Stimulated activated CD8-positive, alpha-beta memory T cell treated with anti-CD3 and anti-CD28 coated beads, Interleukin-7, amount 100 ng/mL, for 4 hours (primary cell): ENCODE results near the gene FNDC3B.

Experiments
- DNase-seq, 2 donors: peaks; one replicate each; pipeline ENCODE4 v3.0.0-alpha.2; 2020; ENCODE audit warnings: low read depth in 2 of 2

The FNDC3B gene

DNA sequence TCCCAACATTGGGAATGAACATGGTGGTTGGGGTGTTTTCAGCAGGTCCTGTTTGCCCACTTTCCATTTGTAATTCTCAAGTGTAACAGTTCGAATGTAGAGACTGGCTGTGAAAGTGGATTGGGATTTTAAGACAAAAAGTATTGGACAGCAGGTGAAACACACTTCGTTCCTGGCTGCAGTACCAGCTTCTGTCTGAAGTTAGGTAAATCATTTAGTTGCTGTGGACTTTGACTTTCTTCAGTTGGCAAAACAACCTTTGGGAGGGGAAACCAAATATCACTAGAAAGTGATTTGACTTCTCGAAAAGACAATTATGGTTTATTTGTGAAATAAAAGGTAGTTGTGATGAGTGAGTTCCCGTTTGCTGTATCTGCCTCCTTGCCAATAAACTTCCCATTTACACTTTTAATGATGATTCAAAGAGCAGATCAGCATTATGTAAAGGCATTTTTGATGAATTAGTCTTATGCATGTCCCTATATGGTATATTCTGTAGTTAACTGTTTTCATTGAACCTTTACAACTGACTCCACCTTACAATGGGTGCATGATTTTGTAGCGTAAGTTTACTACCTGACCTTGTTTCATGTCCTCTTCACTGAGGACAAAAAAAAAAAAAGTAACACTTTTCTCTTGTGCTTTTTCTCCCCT lies 34.0 kb downstream of the FNDC3B start:
- no peak for DNase-seq

DNA sequence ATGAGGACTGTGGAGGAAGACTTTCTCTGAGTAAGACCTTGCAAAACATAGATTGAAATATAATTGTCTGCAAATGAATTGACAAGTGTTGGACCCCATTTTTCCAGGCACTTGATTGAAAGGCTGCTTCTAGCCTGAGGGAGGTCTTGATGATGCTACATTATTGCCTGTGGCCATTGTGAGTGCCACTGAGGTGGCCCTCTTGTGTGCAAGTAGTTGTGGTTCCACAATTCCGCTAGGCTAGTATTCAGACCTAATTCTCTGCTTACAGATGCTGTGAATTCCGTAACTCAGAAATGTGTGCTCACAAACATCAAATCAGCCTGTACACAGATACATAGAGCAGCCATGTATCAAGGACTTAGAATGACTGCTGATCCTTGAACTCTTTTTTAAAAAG lies 34.7 kb downstream of the FNDC3B start:
- no peak for DNase-seq

DNA sequence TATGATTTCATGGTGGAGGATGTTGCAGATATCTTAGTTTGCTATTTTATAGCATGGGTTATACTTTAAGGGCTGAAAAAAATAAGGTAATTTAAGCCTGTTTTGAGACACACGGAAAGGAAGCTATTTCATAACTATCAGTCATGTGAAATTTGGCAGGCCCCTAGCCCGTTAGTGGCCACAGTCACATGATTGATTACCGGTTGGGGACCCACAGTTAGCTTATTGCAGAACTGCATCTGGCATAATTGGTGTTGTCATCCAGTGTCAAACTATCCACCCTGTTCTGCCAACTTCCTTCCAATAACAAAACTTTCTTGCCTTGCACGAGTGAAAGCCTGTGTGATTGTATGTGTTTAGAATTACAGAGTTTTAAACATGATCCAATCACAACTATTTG lies 35.2 kb downstream of the FNDC3B start:
- no peak for DNase-seq

DNA sequence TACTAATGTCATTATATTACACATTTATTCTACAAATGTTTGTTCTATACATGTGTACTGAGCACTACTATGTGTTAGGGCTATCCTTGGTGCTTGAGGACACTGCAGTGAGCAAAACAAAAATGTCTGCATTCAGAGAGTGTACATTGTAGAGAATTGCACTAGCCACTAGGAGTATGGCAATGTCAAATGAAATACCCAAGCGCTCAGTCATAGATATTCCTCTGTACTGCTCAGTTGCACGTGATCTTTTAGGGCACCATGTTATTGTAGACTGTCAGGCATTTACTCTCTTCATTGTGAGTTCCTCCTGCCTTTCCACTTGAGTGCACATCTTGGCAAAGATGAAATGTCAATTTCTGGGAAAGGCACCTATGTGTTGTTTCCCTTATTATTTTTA lies 36.8 kb downstream of the FNDC3B start:
- no peak for DNase-seq

DNA sequence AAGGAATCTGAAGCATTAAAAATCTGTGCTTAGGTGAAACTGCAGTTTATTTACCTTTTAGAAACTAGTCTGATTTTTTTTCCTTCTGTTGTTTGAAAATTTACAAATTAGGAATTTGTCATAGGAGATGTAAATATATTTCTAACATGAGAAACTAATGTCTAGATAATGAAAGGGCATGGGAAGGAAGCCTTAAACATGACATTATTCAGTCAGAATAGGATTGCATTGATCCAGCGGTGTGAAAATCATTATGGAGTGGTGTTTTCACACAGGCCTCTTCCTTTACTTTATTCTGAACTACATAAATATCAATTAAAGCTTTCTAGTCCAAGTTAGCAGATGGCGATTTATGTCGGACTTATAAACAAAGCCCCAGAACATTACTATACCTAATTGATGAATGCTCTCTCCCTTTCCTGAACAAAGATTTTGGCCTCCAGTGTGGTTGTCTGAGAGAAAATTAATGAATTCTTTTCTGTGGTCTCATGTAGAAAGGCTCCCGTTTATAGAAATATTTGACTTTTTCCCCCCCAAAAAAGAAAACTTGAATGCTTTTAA lies 37.9 kb downstream of the FNDC3B start:
- no peak for DNase-seq

DNA sequence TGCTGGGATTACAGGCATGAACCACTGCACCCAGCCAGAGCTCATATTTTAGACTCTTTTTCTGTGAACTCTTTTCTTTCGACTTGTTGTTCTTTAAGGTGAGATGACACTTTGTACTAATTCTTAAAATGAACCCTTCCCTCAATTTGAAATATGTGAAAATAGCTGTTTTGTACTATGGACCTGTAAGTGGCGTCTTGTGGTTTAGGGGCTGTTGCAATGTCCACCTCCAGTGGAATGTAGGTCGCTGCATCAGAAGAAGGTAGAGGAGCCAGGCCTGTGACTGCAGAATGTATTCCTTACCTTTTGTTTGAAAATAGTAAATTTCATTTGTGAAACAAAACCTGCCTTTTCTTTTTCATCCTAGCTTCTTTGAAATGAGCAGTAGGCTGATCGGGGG lies 38.9 kb downstream of the FNDC3B start:
- DNase-seq: no peak

DNA sequence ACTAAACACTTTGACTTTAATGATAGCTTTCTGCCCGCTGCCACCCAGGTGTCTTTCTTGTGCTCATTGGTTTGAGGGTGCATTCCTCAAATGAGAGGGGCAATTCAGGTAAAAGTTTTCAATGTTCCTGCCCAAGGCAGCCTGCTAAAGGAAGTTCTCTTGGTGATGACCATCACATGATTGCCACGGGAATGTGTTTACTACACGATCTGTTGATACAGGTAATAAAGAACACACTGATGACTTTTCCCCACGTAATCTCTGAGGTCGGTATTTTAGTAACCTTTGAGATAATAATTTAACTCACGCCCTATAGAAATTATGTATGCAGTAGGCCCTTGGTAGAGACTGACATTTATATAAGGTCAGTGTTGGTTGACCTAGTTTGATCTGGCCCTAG lies 39.3 kb downstream of the FNDC3B start:
- no peak for DNase-seq

DNA sequence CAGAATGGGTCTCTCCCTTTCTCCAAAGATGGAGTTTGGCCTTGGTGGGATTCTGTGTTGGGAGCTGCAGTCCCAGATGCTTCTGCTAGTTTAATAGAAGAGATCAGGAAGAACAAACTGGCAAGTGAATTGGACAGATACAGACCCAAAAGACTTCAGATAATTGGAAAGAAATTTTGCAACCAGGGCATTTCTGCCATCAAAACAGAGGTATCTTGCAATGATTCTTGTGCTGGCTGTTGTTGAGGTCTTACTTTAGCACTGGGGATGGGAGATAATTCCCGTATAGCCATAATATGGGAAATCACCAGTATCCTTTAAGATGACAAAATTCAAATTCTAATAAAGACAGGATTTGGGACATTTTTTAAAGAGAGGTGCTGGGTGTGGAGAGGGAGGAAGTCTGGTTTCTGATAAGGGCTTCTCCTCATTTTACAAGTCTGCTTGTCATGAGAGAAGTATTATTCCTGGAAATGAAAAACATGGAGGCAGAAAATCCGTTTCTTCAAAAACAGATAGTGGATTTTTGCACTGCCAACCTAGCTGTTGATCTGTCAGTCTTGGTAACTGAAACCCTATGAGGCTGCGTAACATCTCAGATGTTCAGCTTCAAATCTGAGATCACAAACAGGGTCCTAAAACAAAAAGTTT lies 40.1 kb downstream of the FNDC3B start:
- no peak for DNase-seq

DNA sequence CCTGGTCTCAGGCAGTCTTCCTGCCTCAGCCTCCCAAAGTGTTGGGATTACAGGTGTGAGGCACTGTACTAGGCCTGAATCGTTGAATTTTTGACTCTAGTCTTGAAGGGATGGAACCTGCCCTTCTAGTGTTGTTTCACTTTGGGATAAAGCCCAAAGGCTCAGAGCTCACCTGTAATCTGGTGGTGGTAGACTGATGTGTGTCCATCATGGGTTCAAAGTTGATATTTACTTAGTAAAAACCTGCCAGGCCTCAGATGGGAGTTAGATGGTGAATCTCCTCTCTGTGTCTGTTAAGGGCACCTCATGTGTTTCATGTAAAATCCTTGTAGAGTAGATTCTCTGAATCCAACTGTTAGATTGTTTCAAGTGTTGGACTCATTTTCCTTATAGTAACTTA lies 41.1 kb downstream of the FNDC3B start:
- DNase-seq: no peak

DNA sequence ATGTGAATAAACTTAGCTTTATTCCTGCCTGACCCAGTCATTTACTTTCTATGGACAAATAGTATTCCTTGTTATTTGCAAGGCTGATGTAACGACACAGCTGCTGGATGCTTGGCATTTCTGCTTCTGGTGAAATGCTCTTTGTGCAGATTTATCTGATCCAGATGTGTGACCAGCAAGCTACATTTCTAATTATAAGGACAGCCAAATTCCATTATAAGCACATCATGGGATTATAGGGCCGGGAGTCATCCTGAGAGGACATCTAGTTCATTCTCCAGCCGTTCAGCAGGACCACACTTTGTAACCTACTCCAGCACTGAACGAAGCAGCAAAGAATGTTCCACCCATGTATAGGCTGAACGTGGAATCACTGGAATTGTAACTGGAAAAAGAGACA lies 42.9 kb downstream of the FNDC3B start:
- no peak for DNase-seq

DNA sequence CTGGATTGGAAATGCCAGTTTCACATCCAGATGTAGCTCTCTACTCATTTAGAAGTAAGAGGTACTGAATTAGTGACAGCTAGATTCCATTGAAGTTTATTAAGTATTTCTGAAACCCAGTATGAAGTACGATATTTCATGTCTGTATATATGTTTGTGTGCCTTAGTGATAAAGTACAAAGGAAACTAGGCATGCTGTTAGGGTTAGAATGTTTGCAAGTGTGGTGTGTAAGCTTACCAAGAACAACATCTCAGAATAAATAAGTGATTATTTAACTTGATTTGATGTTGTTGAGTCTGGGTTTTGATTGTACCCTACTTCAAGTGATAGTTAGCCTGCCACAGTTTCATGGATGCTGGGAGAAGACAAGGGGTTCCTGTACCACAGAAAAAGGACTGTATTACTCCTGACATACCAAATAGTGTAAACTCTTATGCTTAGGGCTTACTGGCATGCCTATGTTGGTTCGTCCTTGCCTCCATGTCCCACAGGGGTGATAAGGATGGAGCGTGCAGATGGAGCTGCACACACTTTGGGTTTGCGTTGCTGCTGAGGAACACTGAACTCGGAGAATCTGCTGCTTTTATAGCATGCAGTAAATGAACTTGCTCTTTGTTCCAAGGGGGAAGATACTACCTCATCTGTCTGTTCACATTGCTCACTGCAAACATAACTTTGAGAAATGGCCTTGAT lies 43.6 kb downstream of the FNDC3B start:
- DNase-seq: no peak

DNA sequence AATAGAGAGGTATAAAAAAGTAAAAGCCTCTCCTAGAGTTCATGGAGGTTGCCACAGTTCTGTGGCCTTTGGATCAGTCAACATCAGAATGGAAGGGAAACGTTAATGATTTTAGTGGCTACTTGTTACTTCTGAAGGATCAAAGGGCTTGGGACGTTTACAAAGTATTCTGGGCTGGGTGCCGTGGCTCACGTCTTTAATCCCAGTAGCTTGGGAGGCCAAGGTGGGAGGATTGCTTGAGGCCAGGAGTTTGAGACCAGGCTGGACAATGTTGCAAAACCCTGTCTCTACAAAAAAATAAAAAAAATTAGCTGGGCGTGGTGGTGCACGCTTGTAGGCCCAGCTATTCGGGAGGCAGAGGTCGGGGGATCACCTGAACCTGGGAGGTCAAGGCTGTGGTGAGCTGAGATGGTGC lies 44.6 kb downstream of the FNDC3B start:
- no peak for DNase-seq

DNA sequence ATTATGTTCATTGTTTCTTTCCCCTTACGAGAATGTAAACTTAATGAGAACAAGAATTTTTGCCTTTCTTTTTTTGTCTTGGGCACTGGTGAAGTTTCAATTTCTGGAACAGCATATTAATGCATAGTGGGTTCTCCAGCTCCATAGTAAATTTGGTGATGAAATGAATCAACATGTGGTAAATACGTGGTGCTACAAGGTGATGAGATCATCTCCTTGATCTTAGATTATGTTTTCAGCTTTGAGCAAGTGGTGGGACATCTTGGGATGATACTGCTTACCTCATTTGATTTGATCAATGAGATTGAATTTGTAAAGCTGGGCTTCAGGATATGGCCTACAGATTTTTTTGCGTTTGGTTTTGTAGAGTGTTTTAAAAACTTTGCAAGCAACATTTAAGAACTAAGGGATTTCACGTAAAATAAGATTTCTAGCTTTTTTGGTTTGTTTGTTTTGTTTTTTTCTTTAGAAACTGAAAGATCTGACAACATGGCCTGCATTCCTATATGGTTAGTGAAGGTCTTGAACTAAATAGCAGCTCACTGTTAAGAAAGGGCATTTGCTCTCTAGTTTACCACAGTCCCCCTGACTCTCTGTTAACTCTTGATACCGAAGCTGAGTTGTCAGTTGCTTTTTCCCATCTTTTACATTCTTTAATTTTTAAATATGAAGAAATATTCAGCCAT lies 45.6 kb downstream of the FNDC3B start:
- DNase-seq: no peak

DNA sequence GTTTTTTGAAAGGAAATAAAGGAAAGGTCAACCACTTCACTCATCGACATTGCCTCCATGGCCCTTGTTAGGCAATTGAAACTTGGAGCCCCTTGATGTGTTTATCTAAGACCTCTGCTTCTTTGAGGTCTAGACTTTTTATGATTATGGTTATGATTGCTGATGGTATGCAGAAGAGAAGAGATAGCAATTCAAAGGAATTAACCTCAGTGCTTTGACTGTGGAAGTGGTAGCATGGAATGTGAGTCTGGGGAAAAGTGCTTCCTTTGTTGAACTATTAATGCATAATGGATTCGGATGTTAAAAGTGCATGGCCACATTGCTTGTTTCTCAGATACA lies 46.1 kb downstream of the FNDC3B start:
- DNase-seq: no peak

DNA sequence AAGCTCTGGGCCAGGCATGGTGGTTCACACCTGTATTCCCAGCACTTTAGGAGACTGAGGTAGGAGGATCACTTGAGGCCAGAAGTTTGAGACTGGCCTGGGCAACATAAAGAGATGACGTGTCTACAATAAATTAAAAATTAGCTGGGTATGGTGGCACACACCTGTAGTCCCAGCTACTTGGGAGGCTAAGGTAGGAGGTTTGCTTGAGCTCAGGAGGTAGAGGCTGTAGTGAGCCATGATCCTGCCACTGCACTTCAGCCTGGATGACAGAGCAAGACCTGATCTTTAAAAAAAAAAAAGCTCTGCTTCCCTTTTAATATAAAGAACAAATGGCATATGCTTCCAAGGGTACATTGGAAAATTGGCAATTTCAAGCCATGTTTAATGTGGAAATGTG lies 46.7 kb downstream of the FNDC3B start:
- DNase-seq: no peak

DNA sequence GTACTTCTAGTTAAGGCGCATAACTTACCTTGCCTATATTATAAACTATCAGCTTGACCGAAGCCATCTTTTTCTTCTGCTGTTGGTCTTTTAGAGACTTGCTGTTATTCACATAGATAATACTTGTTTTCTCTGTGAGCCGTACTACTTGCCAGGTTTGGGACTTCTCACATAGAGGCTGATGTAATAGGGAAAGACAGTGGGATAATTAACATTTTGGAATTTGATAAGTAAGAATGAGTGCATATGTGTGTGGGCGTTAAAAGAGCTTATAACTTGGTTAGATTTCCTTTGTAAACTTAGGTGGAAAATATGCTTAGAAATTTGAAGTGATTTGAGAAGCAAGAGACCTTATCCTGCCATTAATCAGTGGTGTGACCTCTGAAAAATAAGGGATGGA lies 47.8 kb downstream of the FNDC3B start:
- DNase-seq: no peak

DNA sequence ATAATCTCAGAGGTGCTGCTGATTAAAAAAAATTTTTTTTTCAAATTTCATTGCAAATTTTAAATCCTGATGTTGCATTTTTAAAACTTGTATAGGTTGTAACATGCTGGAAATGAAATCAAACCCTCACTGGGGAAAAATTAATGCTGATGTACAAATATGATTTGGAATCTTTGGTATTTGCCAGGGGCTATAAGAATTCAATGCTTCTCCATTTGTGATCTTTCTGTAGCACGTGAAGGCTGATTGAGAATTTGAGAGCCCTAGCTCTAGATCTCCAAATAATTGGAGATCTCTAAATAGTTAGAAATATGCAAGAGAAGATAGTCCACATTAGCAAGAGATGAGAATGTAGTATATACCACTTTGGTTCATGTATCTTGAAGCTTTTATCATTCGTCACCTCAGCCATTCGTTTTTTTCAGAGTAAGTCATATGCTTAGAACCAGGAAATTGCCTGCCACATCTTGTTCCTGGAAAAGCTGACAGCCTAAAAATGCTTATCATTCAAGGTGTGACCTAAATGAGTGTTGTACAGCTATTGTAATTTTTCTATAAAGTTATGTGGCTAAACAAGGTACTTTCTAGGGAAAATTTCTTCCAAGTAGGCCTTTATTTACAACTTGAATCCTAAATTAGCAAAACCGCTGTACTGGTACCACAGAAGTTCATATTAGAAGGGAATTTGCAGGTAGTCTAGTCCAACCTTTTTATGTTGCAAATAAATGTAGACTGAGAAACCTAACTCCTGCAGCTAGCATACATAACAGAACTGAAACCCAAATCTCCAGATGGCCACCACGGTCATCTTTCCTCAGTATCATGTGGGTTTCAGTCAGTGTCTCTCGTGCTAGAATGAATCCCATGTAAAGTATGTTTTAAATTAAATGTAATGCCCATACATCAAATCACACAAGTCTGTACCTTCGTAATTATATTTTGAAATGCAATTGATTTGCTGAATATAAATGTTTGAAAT lies 48.5 kb downstream of the FNDC3B start:
- no peak for DNase-seq

DNA sequence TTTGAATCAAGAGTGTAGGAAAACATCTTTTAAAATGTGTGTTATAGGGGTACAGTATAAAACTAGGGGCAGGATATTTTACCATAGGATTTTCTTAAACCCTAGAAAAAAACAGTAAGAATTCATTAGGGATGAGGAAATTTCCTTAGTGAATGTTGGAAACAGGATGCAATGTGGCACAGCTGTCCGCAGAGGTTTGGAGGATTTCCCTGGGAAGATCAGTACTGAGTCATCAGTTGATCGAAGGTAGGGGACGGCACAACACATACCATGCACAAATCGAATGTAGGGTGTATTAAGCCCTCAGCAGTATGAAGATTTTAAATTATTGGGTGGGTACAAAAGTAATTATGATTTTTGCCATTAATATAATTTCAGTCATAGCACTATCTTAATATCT lies 49.9 kb downstream of the FNDC3B start:
- no peak for DNase-seq

DNA sequence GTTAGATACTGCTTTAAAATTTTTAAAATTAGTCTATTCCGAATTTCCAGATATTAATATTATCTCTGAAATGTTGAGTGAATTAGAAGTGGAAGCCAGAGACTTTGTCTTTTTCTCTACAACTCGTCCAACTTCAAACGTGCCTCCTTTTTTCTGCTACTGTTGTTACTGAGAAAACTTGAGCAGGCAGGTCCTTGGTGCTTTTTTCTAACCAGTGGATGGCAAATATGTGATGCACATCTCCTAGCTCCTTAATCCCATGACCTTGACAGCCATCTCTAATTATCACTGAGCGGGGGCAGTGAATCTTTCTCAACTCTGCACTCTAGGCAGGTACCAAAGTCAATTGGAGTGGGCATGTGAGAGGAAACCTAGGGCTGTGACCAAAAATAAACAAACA lies 50.7 kb downstream of the FNDC3B start:
- no peak for DNase-seq

DNA sequence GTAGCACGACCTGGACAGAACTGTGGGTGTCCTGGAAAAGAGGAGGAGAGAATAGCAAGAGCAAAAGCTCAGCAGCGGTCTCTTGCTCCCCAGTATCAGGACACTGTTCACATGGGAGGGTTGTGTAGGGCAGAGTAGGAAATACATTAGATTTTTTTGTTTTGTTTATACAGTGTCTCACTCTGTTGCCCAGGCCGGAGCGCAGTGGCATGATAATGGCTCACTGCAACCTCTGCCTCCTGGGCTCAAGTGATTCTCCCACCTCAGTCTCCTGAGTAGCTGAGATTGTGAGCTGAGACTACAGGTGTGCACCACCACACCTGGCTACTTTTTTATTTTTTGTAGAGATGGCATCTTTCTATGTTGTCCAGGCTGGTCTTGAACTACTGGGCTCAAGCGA lies 53.3 kb downstream of the FNDC3B start:
- DNase-seq: no peak
